ENCODE data around the gene IMPACT. TPM values are rescaled to one million over a fixed set of nuclear protein-coding genes. Genes with fewer than 3 reads are reported as not detected.

The IMPACT gene
- polyA plus RNA-seq, 2 of the 4 experiments (the other 2 are of a cell fraction) = 10.9 to 27.1 TPM

GRCh38 chr18:24378598-24378997 lies 47.9 kb upstream of the IMPACT start:
- Histone ChIP-seq H3K4me1 (no peaks in the 10 kb centered on the region), H3K4me2 (no peak overlapping the region), H3K27ac (no peak overlapping the region), H3K9me3 (no peaks in the 10 kb centered on the region), H3K4me3 (no peak overlapping the region)
- ATAC-seq (no peak), DNase-seq (ENCODE audit: low read depth in 1 of 2, low spot score in 1 of 2) (no peak), FAIRE-seq (no peak)
- ChIA-PET POLR2A (no interaction called here), CTCF (no interaction called here)
- TF ChIP-seq CTCF (IDR thresholded peaks at IDR 0.05) = no peak
- TF ChIP-seq KDM1A (IDR thresholded peaks at IDR 0.05; ENCODE audit: low read depth) = no peak
- TF ChIP-seq CBX8 (IDR thresholded peaks at IDR 0.05) = no peak
- TF ChIP-seq NFE2L2 (conservative IDR thresholded peaks at IDR 0.05; ENCODE audit: low read length) = no peak
- TF ChIP-seq HDAC2 (IDR thresholded peaks at IDR 0.05) = no peak
- no peak for TF ChIP-seq JUNB (IDR thresholded peaks at IDR 0.05)
- no peak for TF ChIP-seq HOXA7 (CRISPR knock-in tag; IDR thresholded peaks at IDR 0.05)
- TF ChIP-seq EHF (CRISPR knock-in tag; IDR thresholded peaks at IDR 0.05) = no peak
- TF ChIP-seq ZSCAN20 (CRISPR knock-in tag; IDR thresholded peaks at IDR 0.05) = no peak
- TF ChIP-seq RAD21 (conservative IDR thresholded peaks at IDR 0.05 in 1 of 2, IDR thresholded peaks at IDR 0.05 in 1 of 2) = no peak
- no peak for TF ChIP-seq ESRRA (IDR thresholded peaks at IDR 0.05; ENCODE audit: borderline replicate concordance, low read length)
- no peak for TF ChIP-seq PBX3 (IDR thresholded peaks at IDR 0.05)
- no peak for TF ChIP-seq ZNF302 (CRISPR knock-in tag; IDR thresholded peaks at IDR 0.05)
- no peak for TF ChIP-seq E2F6 (IDR thresholded peaks at IDR 0.05; ENCODE audit: borderline replicate concordance, low read depth)
- no peak for TF ChIP-seq MYC (IDR thresholded peaks at IDR 0.05; ENCODE audit: borderline replicate concordance, low read length)
- no peak for TF ChIP-seq FOXS1 (CRISPR knock-in tag; IDR thresholded peaks at IDR 0.05)
- no peak for TF ChIP-seq KDM5A (IDR thresholded peaks at IDR 0.05)
- no peak for TF ChIP-seq HMGXB4 (CRISPR knock-in tag; IDR thresholded peaks at IDR 0.05; ENCODE audit: borderline replicate concordance)
- WGBS (ENCODE audit: missing lambda C conversion rate) = 79% methylated on average over 1 of the region's 1 CpG

- Histone ChIP-seq H3K9me3 (no peaks in the 10 kb centered on the region), H3K4me3 (no peak overlapping the region), H3K4me1 (no peaks in the 10 kb centered on the region), H3K4me2 (no peak overlapping the region), H3K27ac (no peak overlapping the region)
- CTCF ChIA-PET = interaction anchor here (1.6 kb wide), 1 partner anchor 17 kb away, joined by 3 read pairs; no protein-coding TSS in a partner anchor
- ATAC-seq = no peak
- POLR2A ChIA-PET = no interaction called here
- WGBS (ENCODE audit: missing lambda C conversion rate) = 93% methylated on average over 1 of the region's 6 CpGs
- no peak for DNase-seq (ENCODE audit: low read depth in 1 of 2, low spot score in 1 of 2)
- FAIRE-seq = no peak
- TF ChIP-seq POLR2AphosphoS2 (conservative IDR thresholded peaks at IDR 0.05; ENCODE audit: low read length) (no peak), TFCP2L1 (CRISPR knock-in tag; IDR thresholded peaks at IDR 0.05) (no peak), HEYL (CRISPR knock-in tag; IDR thresholded peaks at IDR 0.05) (no peak), SREBF2 (IDR thresholded peaks at IDR 0.05) (no peak), EP300 (IDR thresholded peaks at IDR 0.05) (no peak), NPAS2 (CRISPR knock-in tag; IDR thresholded peaks at IDR 0.05; ENCODE audit: borderline replicate concordance) (no peak), PBX3 (IDR thresholded peaks at IDR 0.05) (no peak), USF2 (IDR thresholded peaks at IDR 0.05) (no peak), MAX (IDR thresholded peaks at IDR 0.05) (no peak), HDAC2 (IDR thresholded peaks at IDR 0.05) (no peak)
These were observed 46.2 kb upstream of the IMPACT start for GRCh38 chr18:24380163-24380747.
